ENCODE results near the gene UGT1A6. TPM values are rescaled to one million over a fixed set of nuclear protein-coding genes. Genes with fewer than 3 reads are reported as not detected.

Gene UGT1A6
- total and polyA plus RNA-seq, 2 experiments from 2014 or later = not detected

DNA sequence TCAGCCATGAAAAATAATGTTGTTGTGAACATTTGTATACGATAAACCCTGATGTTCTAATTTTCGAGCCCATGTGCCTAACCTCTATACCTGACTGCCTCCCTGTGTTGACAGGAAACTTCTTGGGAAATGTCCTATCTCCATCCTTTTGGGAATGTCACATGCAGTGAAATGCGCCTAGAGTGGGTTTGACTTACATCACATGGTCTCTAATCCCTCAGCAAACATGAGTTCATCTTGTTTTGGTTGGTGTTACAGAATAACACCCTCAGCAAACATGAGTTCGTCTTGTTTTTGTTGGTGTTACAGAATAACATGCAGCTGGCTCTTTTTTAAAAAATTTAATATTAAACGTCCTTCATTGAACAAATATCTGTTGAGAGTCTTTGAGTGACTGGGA is 4.3 kb upstream of the UGT1A6 start:
- no peak overlapping the region for H3K4me3 ChIP-seq

GRCh38 chr2:233689031-233689430 is 3.7 kb upstream of the UGT1A6 start:
- H3K9me2 ChIP-seq (ENCODE audit: insufficient read depth) = no peaks in the 10 kb centered on the region
- H3K27ac ChIP-seq = no peak overlapping the region
- no peaks in the 10 kb centered on the region for H3K4me1 ChIP-seq (ENCODE audit: insufficient read depth)
- H3K27me3 ChIP-seq (replicated peaks; ENCODE audit: insufficient read depth) = peaks cover 19% of the 10 kb centered on the region
- H3K4me3 ChIP-seq = no peak overlapping the region
- H3K79me2 ChIP-seq (ENCODE audit: insufficient read depth) = no peaks in the 10 kb centered on the region
- H3K4me2 ChIP-seq (ENCODE audit: unreplicated experiment) = no peak overlapping the region
- no peaks in the 10 kb centered on the region for H3F3A ChIP-seq (ENCODE audit: insufficient read depth)
- DNase-seq = no peak
- H3K36me3 ChIP-seq (ENCODE audit: low read depth) = no peaks in the 10 kb centered on the region
- in situ Hi-C loops (cut with MboI) = no loop called here
- TF ChIP-seq EZH2 (IDR thresholded peaks at IDR 0.05; ENCODE audit: insufficient read depth, poor library complexity, severe bottlenecking) (no peak), EZH2phosphoT487 (IDR thresholded peaks at IDR 0.05; ENCODE audit: insufficient read depth, low read depth) (no peak)
- H4K20me1 ChIP-seq (ENCODE audit: insufficient read depth) = no peaks in the 10 kb centered on the region
- no peak overlapping the region for H3K9ac ChIP-seq
- no peaks in the 10 kb centered on the region for H3K9me3 ChIP-seq (ENCODE audit: low read depth)
- no peak overlapping the region for H2AFZ ChIP-seq

More for the DNA sequence above, 4.3 kb upstream of the UGT1A6 start:
- H3K4me2 ChIP-seq (ENCODE audit: unreplicated experiment) = no peak overlapping the region
- H4K20me1 ChIP-seq (ENCODE audit: insufficient read depth) = no peaks in the 10 kb centered on the region
- H3K9me2 ChIP-seq (ENCODE audit: insufficient read depth) = no peaks in the 10 kb centered on the region
- TF ChIP-seq EZH2phosphoT487 (IDR thresholded peaks at IDR 0.05; ENCODE audit: insufficient read depth, low read depth) (no peak), EZH2 (IDR thresholded peaks at IDR 0.05; ENCODE audit: insufficient read depth, poor library complexity, severe bottlenecking) (no peak)
- H3K9ac ChIP-seq = no peak overlapping the region
- H3K79me2 ChIP-seq (ENCODE audit: insufficient read depth) = no peaks in the 10 kb centered on the region
- no peaks in the 10 kb centered on the region for H3K36me3 ChIP-seq (ENCODE audit: low read depth)
- H3K4me1 ChIP-seq (ENCODE audit: insufficient read depth) = no peaks in the 10 kb centered on the region
- no peaks in the 10 kb centered on the region for H3F3A ChIP-seq (ENCODE audit: insufficient read depth)
- no peak overlapping the region for H2AFZ ChIP-seq
- DNase-seq = no peak
- in situ Hi-C loops (cut with MboI) = no loop called here
- no peak overlapping the region for H3K27ac ChIP-seq
- no peaks in the 10 kb centered on the region for H3K9me3 ChIP-seq (ENCODE audit: low read depth)
- WGBS, 2 experiments (ENCODE audit: low coverage in 1 of 2, low lambda C conversion rate in 2 of 2, missing lambda C conversion rate in 2 of 2) = 13 to 15% methylated on average over 5 of the region's 5 CpGs
- peaks cover 19% of the 10 kb centered on the region for H3K27me3 ChIP-seq (replicated peaks; ENCODE audit: insufficient read depth)

DNA sequence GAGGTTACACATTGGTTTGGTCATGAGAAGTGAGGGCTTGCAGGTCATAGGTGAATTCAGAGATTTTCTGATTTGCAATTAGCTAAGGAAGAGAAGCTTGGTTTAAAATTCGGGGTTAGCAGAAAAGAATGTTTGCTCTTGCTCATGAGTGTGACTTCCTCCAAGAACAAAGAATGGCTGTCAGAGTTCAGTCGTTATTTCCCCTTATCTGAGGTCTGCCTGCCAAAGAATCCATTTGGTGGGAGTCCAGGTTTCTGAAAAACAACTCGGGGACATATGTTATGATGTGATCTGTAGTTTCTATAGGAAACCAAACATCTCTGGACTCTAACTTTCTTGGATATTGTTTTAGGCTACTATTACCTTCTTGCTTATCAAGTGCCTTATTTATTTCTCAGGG is 3.2 kb upstream of the UGT1A6 start:
- no peaks in the 10 kb centered on the region for H3K36me3 ChIP-seq (ENCODE audit: low read depth)
- no peaks in the 10 kb centered on the region for H3K9me2 ChIP-seq (ENCODE audit: insufficient read depth)
- in situ Hi-C loops (cut with MboI) = no loop called here
- H3K27me3 ChIP-seq (replicated peaks; ENCODE audit: insufficient read depth) = peaks cover 19% of the 10 kb centered on the region
- no peaks in the 10 kb centered on the region for H3K79me2 ChIP-seq (ENCODE audit: insufficient read depth)
- no peak overlapping the region for H3K4me2 ChIP-seq (ENCODE audit: unreplicated experiment)
- no peak overlapping the region for H2AFZ ChIP-seq
- TF ChIP-seq EZH2phosphoT487 (IDR thresholded peaks at IDR 0.05; ENCODE audit: insufficient read depth, low read depth) (no peak), EZH2 (IDR thresholded peaks at IDR 0.05; ENCODE audit: insufficient read depth, poor library complexity, severe bottlenecking) (no peak)
- DNase-seq = no peak
- H3K9ac ChIP-seq = no peak overlapping the region
- H3K27ac ChIP-seq = no peak overlapping the region
- no peaks in the 10 kb centered on the region for H4K20me1 ChIP-seq (ENCODE audit: insufficient read depth)
- no peaks in the 10 kb centered on the region for H3F3A ChIP-seq (ENCODE audit: insufficient read depth)
- H3K4me3 ChIP-seq = no peak overlapping the region
- 6 to 7% methylated on average over 3 of the region's 3 CpGs for WGBS, 2 experiments (ENCODE audit: low coverage in 1 of 2, low lambda C conversion rate in 2 of 2, missing lambda C conversion rate in 2 of 2)
- no peaks in the 10 kb centered on the region for H3K4me1 ChIP-seq (ENCODE audit: insufficient read depth)
- no peaks in the 10 kb centered on the region for H3K9me3 ChIP-seq (ENCODE audit: low read depth)

DNA sequence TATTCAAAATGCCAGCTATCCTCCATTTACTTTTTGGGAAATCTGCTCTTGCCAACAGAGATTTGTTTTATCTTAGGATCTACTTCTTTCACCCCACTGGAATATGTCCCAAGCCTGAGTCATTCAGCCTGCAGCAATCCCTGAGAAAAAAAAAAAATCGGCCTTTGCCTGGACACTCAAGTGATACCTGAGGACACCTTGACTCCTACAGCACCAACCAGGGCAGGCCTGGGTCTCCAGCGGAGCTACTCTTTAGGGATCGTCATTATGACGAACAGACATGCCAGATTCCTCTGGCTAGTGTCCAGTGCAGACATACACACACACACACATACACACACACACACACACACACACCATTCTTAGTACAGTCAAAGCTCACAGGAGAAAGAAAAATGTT is 2.2 kb upstream of the UGT1A6 start:
- TF ChIP-seq EZH2phosphoT487 (IDR thresholded peaks at IDR 0.05; ENCODE audit: insufficient read depth, low read depth) (no peak), EZH2 (IDR thresholded peaks at IDR 0.05; ENCODE audit: insufficient read depth, poor library complexity, severe bottlenecking) (no peak)
- Histone ChIP-seq H3K9me2 (ENCODE audit: insufficient read depth) (no peaks in the 10 kb centered on the region), H3K27ac (no peak overlapping the region), H3K79me2 (ENCODE audit: insufficient read depth) (no peaks in the 10 kb centered on the region), H3K36me3 (ENCODE audit: low read depth) (no peaks in the 10 kb centered on the region), H4K20me1 (ENCODE audit: insufficient read depth) (no peaks in the 10 kb centered on the region), H3K4me1 (ENCODE audit: insufficient read depth) (no peaks in the 10 kb centered on the region), H3K27me3 (replicated peaks; ENCODE audit: insufficient read depth) (peaks cover 19% of the 10 kb centered on the region), H3K9me3 (ENCODE audit: low read depth) (no peaks in the 10 kb centered on the region), H3K4me3 (no peak overlapping the region), H2AFZ (no peak overlapping the region), H3K4me2 (ENCODE audit: unreplicated experiment) (no peak overlapping the region), H3F3A (ENCODE audit: insufficient read depth) (no peaks in the 10 kb centered on the region), H3K9ac (no peak overlapping the region)
- no peak for DNase-seq
- in situ Hi-C loops (cut with MboI) = no loop called here
- 44 to 48% methylated on average over 4 of the region's 4 CpGs for WGBS, 2 experiments (ENCODE audit: low coverage in 1 of 2, low lambda C conversion rate in 2 of 2, missing lambda C conversion rate in 2 of 2)

All from GM23248 (cell line).